Activated CD8-positive, alpha-beta memory T cell treated with anti-CD3 and anti-CD28 coated beads for 36 hours (primary cell): Measurements from ENCODE around the gene MICALL2. TPM values are rescaled to one million over a fixed set of nuclear protein-coding genes. Genes with fewer than 3 reads are reported as not detected.

Experiments used
- CTCF ChIA-PET: fragments of 350-600 bp; sonication (Branson Sonifier 250); formaldehyde crosslinking; loops from one replicate; lab custom pipeline; 2021; ENCODE audit warnings: antibody characterized with exemption; lab: Charles Lee
- POLR2A ChIA-PET: fragments of 350-600 bp; sonication (Branson Sonifier 250); formaldehyde crosslinking; loops from one replicate; lab custom pipeline; 2021; ENCODE audit warnings: antibody characterized with exemption; lab: Charles Lee
- total RNA-seq, 2 experiments: library from RNA; stranded (reverse); gene quantifications; one replicate each; pipeline ENCODE4 v1.2.3, GENCODE V29; 2021

The MICALL2 gene
- total RNA-seq, 2 experiments from 2014 or later, result 2.3 to 5.2 TPM

- ChIA-PET CTCF (interaction anchor here (3.1 kb wide), 1 partner anchor 185 kb away, joined by 20 read pairs; no protein-coding TSS in a partner anchor), POLR2A (interaction anchor here (0.7 kb wide), 1 partner anchor 258 kb away, joined by 3 read pairs; no protein-coding TSS in a partner anchor)
Observed at GRCh38 chr7:1411414-1411813, 47.9 kb downstream of the MICALL2 start.

GRCh38 chr7:1410992-1411391 lies 48.3 kb downstream of the MICALL2 start:
- ChIA-PET POLR2A (interaction anchor here (0.7 kb wide), 1 partner anchor 257 kb away, joined by 3 read pairs; no protein-coding TSS in a partner anchor), CTCF (interaction anchor here (0.7 to 3.1 kb wide), 2 partner anchors 24 to 185 kb away, joined by 3 to 20 read pairs; no protein-coding TSS in a partner anchor)

DNA sequence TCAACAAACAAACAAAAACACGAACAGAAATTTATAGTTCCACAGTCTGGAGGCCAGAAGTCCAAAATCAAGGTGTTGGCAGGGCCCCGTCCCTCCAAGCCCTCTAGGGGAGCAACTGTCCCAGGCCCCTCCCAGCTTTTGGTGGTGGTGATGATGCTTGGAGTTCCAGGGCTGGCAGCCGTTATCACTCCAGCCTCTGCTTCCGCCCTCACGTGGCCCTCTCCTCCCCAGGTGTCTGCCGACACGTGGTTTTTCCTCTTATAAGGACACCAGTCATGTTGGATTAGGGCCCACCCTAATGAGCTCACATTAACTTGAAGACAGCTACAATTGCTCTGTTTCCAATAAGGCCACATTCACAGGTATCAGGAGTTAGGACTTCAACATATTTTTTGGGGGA lies 49.7 kb downstream of the MICALL2 start:
- CTCF ChIA-PET, result interaction anchor here (0.9 to 1.4 kb wide), 2 partner anchors 23 to 184 kb away, joined by 3 to 6 read pairs; no protein-coding TSS in a partner anchor
- POLR2A ChIA-PET, result interaction anchor here (0.6 kb wide), 1 partner anchor 217 kb away, joined by 19 read pairs; no protein-coding TSS in a partner anchor

- CTCF ChIA-PET, result no interaction called here
- POLR2A ChIA-PET, result no interaction called here
Observed at GRCh38 chr7:1408466-1408865, 50.8 kb downstream of the MICALL2 start.

DNA sequence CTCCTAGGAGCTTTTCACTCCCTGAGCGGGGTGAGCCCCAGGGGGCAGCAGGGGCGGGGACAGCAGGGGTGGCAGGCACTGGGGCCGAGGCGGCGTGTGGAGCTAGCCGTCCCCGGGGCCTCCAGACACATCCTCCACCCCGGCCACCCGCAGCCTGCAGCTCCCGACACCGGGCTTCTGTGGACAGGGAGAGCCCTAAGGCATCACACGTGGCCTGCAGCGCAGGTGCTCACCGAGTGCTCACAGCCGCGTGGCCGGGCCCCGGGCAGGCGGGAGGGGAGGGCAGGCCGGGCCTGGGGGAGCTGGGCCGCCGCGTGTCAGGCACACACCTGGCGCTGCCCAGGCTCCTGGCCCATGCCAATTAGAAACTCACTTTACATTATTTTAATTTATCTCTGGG lies 51.4 kb downstream of the MICALL2 start:
- ChIA-PET POLR2A (no interaction called here), CTCF (interaction anchor here (1.1 kb wide), 1 partner anchor 24 kb away, joined by 3 read pairs; no protein-coding TSS in a partner anchor)

- POLR2A ChIA-PET, result no interaction called here
Observed at GRCh38 chr7:1404898-1405548, 54.2 kb downstream of the MICALL2 start.

DNA sequence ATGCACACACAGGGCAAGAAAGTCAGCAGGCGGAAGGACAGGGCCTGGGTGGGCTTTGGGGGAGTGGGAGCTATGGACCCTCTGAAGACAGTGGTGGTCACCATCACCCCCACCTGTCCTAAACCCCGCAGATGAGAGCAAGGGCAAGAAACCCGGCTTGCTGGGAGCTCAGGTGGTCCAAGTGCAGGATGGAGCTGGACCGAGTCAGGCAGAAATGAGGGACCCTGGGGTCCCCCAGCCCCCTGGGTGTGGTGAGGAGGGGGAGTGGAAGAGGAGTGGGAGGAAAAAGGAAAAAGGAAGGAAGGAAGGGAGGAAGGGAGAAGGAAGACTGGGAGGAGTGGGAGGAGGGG lies 54.8 kb downstream of the MICALL2 start:
- ChIA-PET CTCF (interaction anchor here (1.9 kb wide), 1 partner anchor 179 kb away, joined by 6 read pairs; no protein-coding TSS in a partner anchor), POLR2A (no interaction called here)

More at GRCh38 chr7:1404898-1405548, 54.2 kb downstream of the MICALL2 start:
- CTCF ChIA-PET, result interaction anchor here (1.9 kb wide), 1 partner anchor 179 kb away, joined by 6 read pairs; no protein-coding TSS in a partner anchor

- CTCF ChIA-PET, result interaction anchor here (0.5 to 1.9 kb wide), 2 partner anchors 178 to 799 kb away, joined by 3 to 6 read pairs; no protein-coding TSS in a partner anchor
- POLR2A ChIA-PET, result no interaction called here
Observed at GRCh38 chr7:1403638-1404459, 55.4 kb downstream of the MICALL2 start.

DNA sequence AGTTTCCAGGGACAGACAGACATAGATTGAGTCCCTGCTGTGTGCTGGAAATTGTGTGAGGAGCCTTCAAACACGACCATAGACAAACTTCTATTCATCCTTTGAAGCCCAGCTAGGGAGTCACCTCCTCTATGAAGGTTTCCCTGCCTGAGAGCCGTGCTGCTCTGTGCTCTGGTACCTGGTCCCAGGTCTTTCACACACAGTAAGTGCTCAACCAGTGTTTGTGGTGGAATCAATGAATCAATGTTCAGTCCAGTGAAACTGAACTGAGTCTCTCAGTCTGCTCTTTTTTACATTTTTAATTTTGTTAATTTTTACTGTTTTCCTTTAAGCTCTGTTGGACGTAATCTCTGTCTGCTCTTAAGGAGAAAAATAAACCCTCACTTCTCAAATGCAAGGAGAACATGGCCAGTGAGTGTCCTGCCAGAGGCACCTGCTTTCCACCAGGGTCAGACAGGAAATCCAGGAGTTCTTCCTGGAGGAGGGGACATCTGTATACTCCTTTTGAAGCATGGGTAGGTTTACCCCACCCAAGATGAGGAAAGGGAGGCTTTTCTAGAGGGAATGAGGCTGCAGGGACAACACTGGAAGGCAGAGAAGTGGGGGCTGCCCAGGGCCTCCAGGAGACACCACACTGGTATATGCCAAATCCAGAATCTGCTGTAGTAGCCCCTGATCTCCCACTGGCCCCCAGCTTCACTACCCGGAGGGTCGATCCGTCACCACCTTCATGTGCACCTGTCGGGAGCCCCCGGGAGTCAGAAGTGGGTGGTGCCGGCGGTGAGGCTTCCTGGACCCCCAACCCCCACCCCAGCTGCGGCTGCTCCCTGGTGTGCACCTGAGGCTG lies 56.3 kb downstream of the MICALL2 start:
- ChIA-PET CTCF (interaction anchor here (0.6 to 1.9 kb wide), 2 partner anchors 102 to 177 kb away, joined by 3 to 6 read pairs; no protein-coding TSS in a partner anchor), POLR2A (no interaction called here)

GRCh38 chr7:1402110-1402790 lies 57.0 kb downstream of the MICALL2 start:
- CTCF ChIA-PET, result interaction anchor here (0.6 kb wide), 1 partner anchor 103 kb away, joined by 3 read pairs; no protein-coding TSS in a partner anchor
- POLR2A ChIA-PET, result no interaction called here

GRCh38 chr7:1401011-1401410 lies 58.3 kb downstream of the MICALL2 start:
- ChIA-PET CTCF (no interaction called here), POLR2A (no interaction called here)

- ChIA-PET CTCF (no interaction called here), POLR2A (no interaction called here)
Observed at GRCh38 chr7:1400371-1400770, 58.9 kb downstream of the MICALL2 start.

GRCh38 chr7:1397491-1398327 lies 61.6 kb downstream of the MICALL2 start:
- POLR2A ChIA-PET, result interaction anchor here (0.6 kb wide), 1 partner anchor 135 kb away, joined by 3 read pairs; no protein-coding TSS in a partner anchor
- CTCF ChIA-PET, result no interaction called here

GRCh38 chr7:1396195-1396594 lies 63.1 kb downstream of the MICALL2 start:
- ChIA-PET CTCF (no interaction called here), POLR2A (no interaction called here)

- POLR2A ChIA-PET, result no interaction called here
- CTCF ChIA-PET, result no interaction called here
Observed at GRCh38 chr7:1395211-1396070, 63.8 kb downstream of the MICALL2 start.

GRCh38 chr7:1394371-1394770 lies 64.9 kb downstream of the MICALL2 start:
- ChIA-PET POLR2A (no interaction called here), CTCF (no interaction called here)

DNA sequence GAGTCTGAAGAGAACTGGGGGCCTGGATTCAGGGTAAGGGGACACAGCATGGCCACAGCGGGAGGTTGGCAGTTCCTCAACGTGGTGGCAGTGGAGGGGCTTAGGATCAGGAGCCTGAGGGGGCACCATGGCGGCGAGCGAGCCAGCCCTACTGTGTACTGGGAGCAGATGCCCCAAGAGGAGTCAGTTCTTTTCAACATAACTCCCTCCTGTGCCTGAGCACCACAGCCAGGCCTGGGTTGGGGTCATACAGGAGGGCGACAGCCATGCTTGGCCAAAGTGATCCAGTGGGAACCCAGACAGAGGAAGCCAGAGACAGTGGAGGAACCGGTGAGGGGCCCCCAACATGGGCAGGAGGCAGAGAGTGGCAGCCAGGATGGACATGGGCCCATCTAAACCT lies 65.8 kb downstream of the MICALL2 start:
- ChIA-PET POLR2A (no interaction called here), CTCF (no interaction called here)
